HG03571 (cell line): ENCODE data around the gene PDLIM7.

Experiments used
- ATAC-seq: cut with Tn5 transposase; IDR thresholded peaks from one replicate; pipeline ENCODE4 v1.9.1; 2021; ENCODE audit not compliant: unreplicated experiment

PDLIM7 gene

GRCh38 chr5:177508221-177508611 lies 10.8 kb upstream of the PDLIM7 start:
- ATAC-seq = no peak

GRCh38 chr5:177507596-177508220 lies 10.3 kb upstream of the PDLIM7 start:
- ATAC-seq = no peak

- ATAC-seq = no peak
Measured at GRCh38 chr5:177507165-177507564, 9.8 kb upstream of the PDLIM7 start.

GRCh38 chr5:177505075-177505474 lies 7.7 kb upstream of the PDLIM7 start:
- ATAC-seq = no peak

- no peak for ATAC-seq
Measured at GRCh38 chr5:177504086-177505056, 7.0 kb upstream of the PDLIM7 start.

- no peak for ATAC-seq
Measured at GRCh38 chr5:177503351-177504085, 6.1 kb upstream of the PDLIM7 start.

- ATAC-seq = no peak
Measured at GRCh38 chr5:177502886-177503285, 5.5 kb upstream of the PDLIM7 start.

- ATAC-seq = no peak
Measured at GRCh38 chr5:177501874-177502678, 4.7 kb upstream of the PDLIM7 start.

- ATAC-seq = no peak
Measured at GRCh38 chr5:177500685-177501522, 3.5 kb upstream of the PDLIM7 start.

- no peak for ATAC-seq
Measured at GRCh38 chr5:177499842-177500241, 2.4 kb upstream of the PDLIM7 start.

- no peak for ATAC-seq
Measured at GRCh38 chr5:177498013-177498787, 796 bp upstream of the PDLIM7 start.

- no peak for ATAC-seq
Measured at GRCh38 chr5:177496727-177497291, 595 bp downstream of the PDLIM7 start.

GRCh38 chr5:177496070-177496726 lies 1.2 kb downstream of the PDLIM7 start:
- no peak for ATAC-seq

GRCh38 chr5:177495243-177496060 lies 2.0 kb downstream of the PDLIM7 start:
- ATAC-seq = no peak

GRCh38 chr5:177494346-177495195 lies 2.8 kb downstream of the PDLIM7 start:
- no peak for ATAC-seq

- no peak for ATAC-seq
Measured at GRCh38 chr5:177493795-177494345, 3.5 kb downstream of the PDLIM7 start.
